ENCODE data around the gene ISLR.

Gene ISLR

GRCh38 chr15:74185710-74186348 is 12.3 kb downstream of the ISLR start:
- Histone ChIP-seq H3K9ac (ENCODE audit: low read depth, low read length) (no peak overlapping the region), H3K4me1 (ENCODE audit: insufficient read depth, low read length) (no peaks in the 10 kb centered on the region), H3K36me3 (ENCODE audit: insufficient read depth, low read length) (no peaks in the 10 kb centered on the region), H3K9me3 (ENCODE audit: control insufficient read depth, insufficient read depth, low read length) (no peaks in the 10 kb centered on the region)

GRCh38 chr15:74188216-74188615 is 14.7 kb downstream of the ISLR start:
- H3K36me3 ChIP-seq (ENCODE audit: insufficient read depth, low read length), result no peaks in the 10 kb centered on the region
- no peak overlapping the region for H3K9ac ChIP-seq (ENCODE audit: low read depth, low read length)
- no peaks in the 10 kb centered on the region for H3K4me1 ChIP-seq (ENCODE audit: insufficient read depth, low read length)
- H3K9me3 ChIP-seq (ENCODE audit: control insufficient read depth, insufficient read depth, low read length), result no peaks in the 10 kb centered on the region

GRCh38 chr15:74191798-74192197 is 18.3 kb downstream of the ISLR start:
- Histone ChIP-seq H3K4me1 (ENCODE audit: insufficient read depth, low read length) (no peaks in the 10 kb centered on the region), H3K36me3 (ENCODE audit: insufficient read depth, low read length) (no peaks in the 10 kb centered on the region)

GRCh38 chr15:74192751-74193150 is 19.2 kb downstream of the ISLR start:
- no peaks in the 10 kb centered on the region for H3K4me1 ChIP-seq (ENCODE audit: insufficient read depth, low read length)
- H3K9ac ChIP-seq (ENCODE audit: low read depth, low read length), result no peak overlapping the region
- H3K36me3 ChIP-seq (ENCODE audit: insufficient read depth, low read length), result no peaks in the 10 kb centered on the region
- no peaks in the 10 kb centered on the region for H3K9me3 ChIP-seq (ENCODE audit: control insufficient read depth, insufficient read depth, low read length)

More at GRCh38 chr15:74191798-74192197, 18.3 kb downstream of the ISLR start:
- Histone ChIP-seq H3K9me3 (ENCODE audit: control insufficient read depth, insufficient read depth, low read length) (no peaks in the 10 kb centered on the region), H3K9ac (ENCODE audit: low read depth, low read length) (no peak overlapping the region)

- Histone ChIP-seq H3K9ac (ENCODE audit: low read depth, low read length) (no peak overlapping the region), H3K4me1 (ENCODE audit: insufficient read depth, low read length) (no peaks in the 10 kb centered on the region), H3K36me3 (ENCODE audit: insufficient read depth, low read length) (no peaks in the 10 kb centered on the region), H3K9me3 (ENCODE audit: control insufficient read depth, insufficient read depth, low read length) (no peaks in the 10 kb centered on the region)
Measured at GRCh38 chr15:74193299-74193718, 19.8 kb downstream of the ISLR start.

- H3K36me3 ChIP-seq (ENCODE audit: insufficient read depth, low read length), result no peaks in the 10 kb centered on the region
- H3K9ac ChIP-seq (ENCODE audit: low read depth, low read length), result no peak overlapping the region
- H3K9me3 ChIP-seq (ENCODE audit: control insufficient read depth, insufficient read depth, low read length), result no peaks in the 10 kb centered on the region
- H3K4me1 ChIP-seq (ENCODE audit: insufficient read depth, low read length), result no peaks in the 10 kb centered on the region
Measured at GRCh38 chr15:74193905-74194304, 20.4 kb downstream of the ISLR start.

- H3K36me3 ChIP-seq (ENCODE audit: insufficient read depth, low read length), result no peaks in the 10 kb centered on the region
- H3K4me1 ChIP-seq (ENCODE audit: insufficient read depth, low read length), result no peaks in the 10 kb centered on the region
- H3K9ac ChIP-seq (ENCODE audit: low read depth, low read length), result no peak overlapping the region
- no peaks in the 10 kb centered on the region for H3K9me3 ChIP-seq (ENCODE audit: control insufficient read depth, insufficient read depth, low read length)
Measured at GRCh38 chr15:74194572-74195559, 21.4 kb downstream of the ISLR start.

GRCh38 chr15:74196175-74196574 is 22.7 kb downstream of the ISLR start:
- Histone ChIP-seq H3K36me3 (ENCODE audit: insufficient read depth, low read length) (no peaks in the 10 kb centered on the region), H3K9ac (ENCODE audit: low read depth, low read length) (no peak overlapping the region)

GRCh38 chr15:74197176-74197965 is 23.9 kb downstream of the ISLR start:
- Histone ChIP-seq H3K9ac (ENCODE audit: low read depth, low read length) (no peak overlapping the region), H3K9me3 (ENCODE audit: control insufficient read depth, insufficient read depth, low read length) (no peaks in the 10 kb centered on the region), H3K4me1 (ENCODE audit: insufficient read depth, low read length) (peaks cover 18% of the 10 kb centered on the region), H3K36me3 (ENCODE audit: insufficient read depth, low read length) (no peaks in the 10 kb centered on the region)

More at GRCh38 chr15:74196175-74196574, 22.7 kb downstream of the ISLR start:
- Histone ChIP-seq H3K9me3 (ENCODE audit: control insufficient read depth, insufficient read depth, low read length) (no peaks in the 10 kb centered on the region), H3K4me1 (ENCODE audit: insufficient read depth, low read length) (peaks cover 9% of the 10 kb centered on the region)

- Histone ChIP-seq H3K9ac (ENCODE audit: low read depth, low read length) (no peak overlapping the region), H3K36me3 (ENCODE audit: insufficient read depth, low read length) (no peaks in the 10 kb centered on the region), H3K4me1 (ENCODE audit: insufficient read depth, low read length) (peaks cover 28% of the 10 kb centered on the region), H3K9me3 (ENCODE audit: control insufficient read depth, insufficient read depth, low read length) (no peaks in the 10 kb centered on the region)
Measured at GRCh38 chr15:74199297-74199652, 25.8 kb downstream of the ISLR start.

GRCh38 chr15:74200412-74200815 is 26.9 kb downstream of the ISLR start:
- no peak overlapping the region for H3K9ac ChIP-seq (ENCODE audit: low read depth, low read length)
- H3K36me3 ChIP-seq (ENCODE audit: insufficient read depth, low read length), result no peaks in the 10 kb centered on the region
- H3K4me1 ChIP-seq (ENCODE audit: insufficient read depth, low read length), result peaks cover 29% of the 10 kb centered on the region
- no peaks in the 10 kb centered on the region for H3K9me3 ChIP-seq (ENCODE audit: control insufficient read depth, insufficient read depth, low read length)

GRCh38 chr15:74200871-74201419 is 27.4 kb downstream of the ISLR start:
- Histone ChIP-seq H3K4me1 (ENCODE audit: insufficient read depth, low read length) (peaks cover 29% of the 10 kb centered on the region), H3K9ac (ENCODE audit: low read depth, low read length) (no peak overlapping the region), H3K9me3 (ENCODE audit: control insufficient read depth, insufficient read depth, low read length) (no peaks in the 10 kb centered on the region), H3K36me3 (ENCODE audit: insufficient read depth, low read length) (no peaks in the 10 kb centered on the region)

- Histone ChIP-seq H3K36me3 (ENCODE audit: insufficient read depth, low read length) (no peaks in the 10 kb centered on the region), H3K9me3 (ENCODE audit: control insufficient read depth, insufficient read depth, low read length) (no peaks in the 10 kb centered on the region), H3K4me1 (ENCODE audit: insufficient read depth, low read length) (peaks cover 29% of the 10 kb centered on the region), H3K9ac (ENCODE audit: low read depth, low read length) (peak overlapping the region; percentile 62)
Measured at GRCh38 chr15:74201710-74202420, 28.4 kb downstream of the ISLR start.

Data from ES-I3 (cell line).